ENCODE results near the gene PAPOLG.

DNA sequence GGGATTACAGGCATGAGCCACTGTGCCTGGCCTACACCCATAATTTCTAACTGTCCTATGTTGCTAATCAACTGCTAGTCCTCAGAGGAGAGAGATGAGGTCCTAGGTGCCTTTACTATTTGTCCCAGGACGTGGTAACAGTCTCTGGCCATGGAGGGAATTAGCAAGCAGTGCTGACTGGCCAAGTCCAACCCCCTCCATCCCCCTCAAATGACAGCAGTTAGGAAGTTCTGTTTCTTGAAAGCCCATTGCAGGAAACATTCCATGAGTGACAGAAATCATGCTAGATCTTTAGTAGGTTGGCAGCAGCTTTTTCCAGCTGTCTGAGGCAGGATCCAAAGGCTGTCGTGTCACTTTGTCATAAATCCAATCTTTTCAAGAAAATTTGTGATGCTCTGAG is 69.6 kb downstream of the PAPOLG start:
- TF ChIP-seq MYC (IDR thresholded peaks at IDR 0.05; ENCODE audit: low read depth, low read length) (no peak), CTCF (IDR thresholded peaks at IDR 0.05; ENCODE audit: extremely low read depth in 1 of 2, insufficient read depth in 1 of 2, low read depth in 1 of 2, low read length in 2 of 2) (no peak), POLR2A (IDR thresholded peaks at IDR 0.05; ENCODE audit: low read depth, low read length) (no peak), POLR2AphosphoS5 (IDR thresholded peaks at IDR 0.05; ENCODE audit: insufficient read depth, low read depth, low read length) (no peak), EZH2 (IDR thresholded peaks at IDR 0.05; ENCODE audit: borderline replicate concordance, low read depth, low read length, severe bottlenecking) (no peak)
